ENCODE measurements around the gene RAB3GAP1.
A peak's percentile ranks its signal among the peaks of the same experiment; 100 is the strongest.

RAB3GAP1 gene

GRCh38 chr2:135198481-135198880 lies 146.4 kb downstream of the RAB3GAP1 start:
- no peak for TF ChIP-seq CTCF (IDR thresholded peaks at IDR 0.05; ENCODE audit: insufficient read depth, low read depth, low read length, missing control alignments)
- H3K4me3 ChIP-seq (ENCODE audit: low read length): no peak overlapping the region
- no peak for DNase-seq (ENCODE audit: low read depth)

GRCh38 chr2:135202751-135203150 lies 150.7 kb downstream of the RAB3GAP1 start:
- no peak overlapping the region for H3K4me3 ChIP-seq (ENCODE audit: low read length)
- no peak for TF ChIP-seq CTCF (IDR thresholded peaks at IDR 0.05; ENCODE audit: insufficient read depth, low read depth, low read length, missing control alignments)
- no peak for DNase-seq (ENCODE audit: low read depth)

GRCh38 chr2:135203944-135204343 lies 151.9 kb downstream of the RAB3GAP1 start:
- H3K4me3 ChIP-seq (ENCODE audit: low read length): no peak overlapping the region
- DNase-seq (ENCODE audit: low read depth): no peak
- no peak for TF ChIP-seq CTCF (IDR thresholded peaks at IDR 0.05; ENCODE audit: insufficient read depth, low read depth, low read length, missing control alignments)

- TF ChIP-seq CTCF (IDR thresholded peaks at IDR 0.05; ENCODE audit: insufficient read depth, low read depth, low read length, missing control alignments): no peak
- no peak for DNase-seq (ENCODE audit: low read depth)
- no peak overlapping the region for H3K4me3 ChIP-seq (ENCODE audit: low read length)
Observed at GRCh38 chr2:135208016-135208415, 155.9 kb downstream of the RAB3GAP1 start.

GRCh38 chr2:135212757-135213156 lies 160.7 kb downstream of the RAB3GAP1 start:
- DNase-seq (ENCODE audit: low read depth): no peak
- no peak overlapping the region for H3K4me3 ChIP-seq (ENCODE audit: low read length)
- no peak for TF ChIP-seq CTCF (IDR thresholded peaks at IDR 0.05; ENCODE audit: insufficient read depth, low read depth, low read length, missing control alignments)

GRCh38 chr2:135218426-135218825 lies 166.3 kb downstream of the RAB3GAP1 start:
- H3K4me3 ChIP-seq (ENCODE audit: low read length): no peak overlapping the region
- DNase-seq (ENCODE audit: low read depth): no peak
- no peak for TF ChIP-seq CTCF (IDR thresholded peaks at IDR 0.05; ENCODE audit: insufficient read depth, low read depth, low read length, missing control alignments)

GRCh38 chr2:135219226-135219625 lies 167.1 kb downstream of the RAB3GAP1 start:
- TF ChIP-seq CTCF (IDR thresholded peaks at IDR 0.05; ENCODE audit: insufficient read depth, low read depth, low read length, missing control alignments): no peak
- DNase-seq (ENCODE audit: low read depth): peak; percentile 36
- no peak overlapping the region for H3K4me3 ChIP-seq (ENCODE audit: low read length)

Data from epithelial cell of esophagus (primary cell).